Astrocyte (in vitro differentiated cells and primary cell): ENCODE data around the gene ZNF587.

Experiments used
- EZH2 ChIP-seq: IDR thresholded peaks from 2 replicates; pipeline ENCODE4 v1.6.1; 2012; ENCODE audit warnings: mild to moderate bottlenecking, low read length, inconsistent platforms; ENCODE audit not compliant: insufficient read depth
- TF ChIP-seq, protein P1 (sequence below): IDR thresholded peaks from 2 replicates; pipeline ENCODE4 v1.5.1; 2011; ENCODE audit warnings: low read depth, mild to moderate bottlenecking, inconsistent platforms, low read length, moderate library complexity; ENCODE audit not compliant: insufficient read depth

DNA sequence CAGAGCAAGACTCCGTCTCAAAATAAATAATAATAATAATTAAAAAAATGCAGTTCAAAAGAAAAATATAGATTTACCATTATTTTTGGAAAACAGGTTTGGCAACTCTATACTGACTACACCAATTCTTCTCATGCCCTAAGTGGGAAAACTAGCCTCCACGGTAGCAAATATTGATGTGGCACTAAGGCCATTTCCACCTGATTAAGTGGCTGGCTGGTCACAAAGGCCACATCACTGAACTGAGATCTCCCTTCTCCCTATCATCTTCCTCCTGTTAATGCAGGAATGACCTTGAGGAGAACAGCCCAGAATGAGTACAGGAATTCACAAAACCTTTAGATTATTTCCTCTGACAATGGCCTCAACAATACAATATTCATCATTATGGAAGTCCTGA lies 20.6 kb downstream of the ZNF587 start:
- TF ChIP-seq, protein P1, sequence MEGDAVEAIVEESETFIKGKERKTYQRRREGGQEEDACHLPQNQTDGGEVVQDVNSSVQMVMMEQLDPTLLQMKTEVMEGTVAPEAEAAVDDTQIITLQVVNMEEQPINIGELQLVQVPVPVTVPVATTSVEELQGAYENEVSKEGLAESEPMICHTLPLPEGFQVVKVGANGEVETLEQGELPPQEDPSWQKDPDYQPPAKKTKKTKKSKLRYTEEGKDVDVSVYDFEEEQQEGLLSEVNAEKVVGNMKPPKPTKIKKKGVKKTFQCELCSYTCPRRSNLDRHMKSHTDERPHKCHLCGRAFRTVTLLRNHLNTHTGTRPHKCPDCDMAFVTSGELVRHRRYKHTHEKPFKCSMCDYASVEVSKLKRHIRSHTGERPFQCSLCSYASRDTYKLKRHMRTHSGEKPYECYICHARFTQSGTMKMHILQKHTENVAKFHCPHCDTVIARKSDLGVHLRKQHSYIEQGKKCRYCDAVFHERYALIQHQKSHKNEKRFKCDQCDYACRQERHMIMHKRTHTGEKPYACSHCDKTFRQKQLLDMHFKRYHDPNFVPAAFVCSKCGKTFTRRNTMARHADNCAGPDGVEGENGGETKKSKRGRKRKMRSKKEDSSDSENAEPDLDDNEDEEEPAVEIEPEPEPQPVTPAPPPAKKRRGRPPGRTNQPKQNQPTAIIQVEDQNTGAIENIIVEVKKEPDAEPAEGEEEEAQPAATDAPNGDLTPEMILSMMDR: no peak
- TF ChIP-seq EZH2: no peak
